ENCODE measurements around the gene PCK2. TPM values are rescaled to one million over a fixed set of nuclear protein-coding genes. Genes with fewer than 3 reads are reported as not detected.
"Not testable (repeated sequence)": the region's sequence is repeated elsewhere in the genome, so short reads cannot be mapped to it uniquely, and the experiment has no call there.

PCK2 gene
- total RNA-seq, 1 experiment from 2014 or later = 5.1 TPM

DNA sequence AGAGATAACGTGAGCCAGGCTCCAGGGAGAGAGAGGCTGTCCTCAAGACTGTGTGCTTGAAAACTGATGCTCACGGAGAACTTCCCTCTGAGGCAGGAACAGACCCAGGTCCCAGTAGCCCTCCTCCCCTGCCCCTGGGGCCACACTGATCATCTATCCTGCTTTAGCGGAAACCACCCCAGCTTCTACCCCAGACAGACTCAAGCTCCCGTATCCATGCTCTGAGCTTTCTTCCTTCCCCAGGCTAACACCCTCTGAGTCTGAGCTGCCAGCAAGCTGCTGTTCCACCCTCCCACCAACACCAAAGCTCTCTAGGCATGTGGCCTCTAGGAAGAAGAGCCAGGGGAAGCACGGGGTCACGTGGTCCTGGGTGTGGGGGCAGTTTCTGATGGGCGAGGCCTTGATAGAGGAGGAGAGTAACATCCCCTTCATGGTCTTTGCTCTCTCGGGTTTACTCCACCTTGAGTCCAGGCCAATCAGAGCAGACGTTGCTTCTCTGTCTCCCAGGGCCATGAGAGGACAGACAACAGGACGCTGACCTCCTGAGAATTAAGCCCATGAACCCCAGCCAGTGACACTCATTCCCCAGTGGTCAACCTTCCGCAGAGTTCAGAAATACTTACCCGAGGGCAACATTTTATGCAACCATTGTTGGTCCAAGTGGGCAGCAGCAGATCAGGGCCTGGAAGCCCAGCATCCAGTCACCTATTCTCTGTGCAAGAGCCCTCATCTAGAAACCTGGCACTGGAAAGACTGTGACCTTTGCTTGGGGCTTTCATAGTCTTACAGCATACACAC, 1.4 kb downstream of the PCK2 start:
- peak; percentile 11 for DNase-seq (ENCODE audit: low read depth)

DNA sequence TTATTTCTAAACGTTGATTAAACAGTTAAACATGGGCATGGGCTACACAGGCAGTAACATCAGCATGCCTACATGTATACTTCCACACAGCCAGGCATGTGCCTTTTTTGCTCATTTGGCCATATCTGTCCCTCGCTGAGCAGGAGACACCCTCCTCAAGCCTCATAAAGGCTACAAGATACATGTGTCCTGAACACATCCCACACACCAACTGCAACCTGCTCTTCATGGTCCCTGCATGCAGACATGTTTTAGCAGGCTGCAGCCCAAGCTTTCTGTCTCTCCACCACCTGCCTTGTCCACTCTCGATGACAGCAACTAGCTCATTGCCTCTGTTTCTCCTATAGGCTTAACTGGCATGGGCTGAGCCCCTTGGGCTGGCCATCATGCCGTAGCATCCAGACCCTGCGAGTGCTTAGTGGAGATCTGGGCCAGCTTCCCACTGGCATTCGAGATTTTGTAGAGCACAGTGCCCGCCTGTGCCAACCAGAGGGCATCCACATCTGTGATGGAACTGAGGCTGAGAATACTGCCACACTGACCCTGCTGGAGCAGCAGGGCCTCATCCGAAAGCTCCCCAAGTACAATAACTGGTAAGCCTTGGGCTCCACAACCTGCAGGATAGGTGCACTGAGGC, 2.6 kb downstream of the PCK2 start:
- DNase-seq (ENCODE audit: low read depth) = no peak

DNA sequence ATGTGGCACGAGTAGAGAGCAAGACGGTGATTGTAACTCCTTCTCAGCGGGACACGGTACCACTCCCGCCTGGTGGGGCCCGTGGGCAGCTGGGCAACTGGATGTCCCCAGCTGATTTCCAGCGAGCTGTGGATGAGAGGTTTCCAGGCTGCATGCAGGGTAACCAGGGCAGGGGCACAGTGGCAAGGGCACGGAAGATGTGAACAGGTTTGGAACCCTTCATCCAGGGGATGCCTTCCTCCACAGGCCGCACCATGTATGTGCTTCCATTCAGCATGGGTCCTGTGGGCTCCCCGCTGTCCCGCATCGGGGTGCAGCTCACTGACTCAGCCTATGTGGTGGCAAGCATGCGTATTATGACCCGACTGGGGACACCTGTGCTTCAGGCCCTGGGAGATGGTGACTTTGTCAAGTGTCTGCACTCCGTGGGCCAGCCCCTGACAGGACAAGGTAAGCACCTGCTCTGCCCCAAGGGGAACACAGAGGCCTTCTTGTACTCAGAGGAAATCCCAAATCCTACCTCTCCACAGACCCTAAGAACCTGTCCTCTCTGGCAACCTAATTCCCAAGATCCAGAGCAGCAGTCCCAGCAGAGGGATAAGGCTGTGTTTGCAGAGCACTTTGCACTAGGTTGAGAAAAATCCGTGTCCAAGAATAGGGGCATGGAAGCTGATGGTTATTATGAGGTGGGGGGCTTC, 4.3 kb downstream of the PCK2 start:
- no peak for DNase-seq (ENCODE audit: low read depth)

DNA sequence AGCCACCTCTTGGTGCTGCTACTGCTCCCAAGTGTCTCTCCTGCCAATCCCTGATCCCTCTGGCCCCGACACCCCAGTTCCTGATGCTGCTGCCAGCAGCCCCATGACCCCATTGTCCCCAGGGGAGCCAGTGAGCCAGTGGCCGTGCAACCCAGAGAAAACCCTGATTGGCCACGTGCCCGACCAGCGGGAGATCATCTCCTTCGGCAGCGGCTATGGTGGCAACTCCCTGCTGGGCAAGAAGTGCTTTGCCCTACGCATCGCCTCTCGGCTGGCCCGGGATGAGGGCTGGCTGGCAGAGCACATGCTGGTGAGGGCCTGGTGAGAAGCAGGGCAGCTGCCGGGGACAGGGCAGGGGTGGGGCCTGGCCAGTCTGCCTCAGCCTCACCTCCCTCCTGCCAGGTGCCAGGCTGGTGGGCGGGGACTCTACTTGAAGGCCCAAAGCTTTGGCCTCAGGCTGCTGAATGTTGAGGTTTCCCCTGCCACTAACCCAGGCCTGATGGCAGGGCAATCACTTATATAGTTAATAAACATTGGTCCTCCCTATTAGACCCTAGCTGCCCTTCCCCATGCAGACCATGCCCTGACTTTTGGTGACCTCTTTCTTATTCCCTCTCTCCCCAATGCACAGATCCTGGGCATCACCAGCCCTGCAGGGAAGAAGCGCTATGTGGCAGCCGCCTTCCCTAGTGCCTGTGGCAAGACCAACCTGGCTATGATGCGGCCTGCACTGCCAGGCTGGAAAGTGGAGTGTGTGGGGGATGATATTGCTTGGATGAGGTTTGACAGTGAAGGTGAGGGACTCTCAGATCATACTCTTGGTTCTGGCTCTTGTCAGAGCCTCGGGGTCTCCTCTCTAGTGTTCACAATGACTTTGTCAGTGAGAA, 5.1 kb downstream of the PCK2 start:
- no peak for DNase-seq (ENCODE audit: low read depth)

DNA sequence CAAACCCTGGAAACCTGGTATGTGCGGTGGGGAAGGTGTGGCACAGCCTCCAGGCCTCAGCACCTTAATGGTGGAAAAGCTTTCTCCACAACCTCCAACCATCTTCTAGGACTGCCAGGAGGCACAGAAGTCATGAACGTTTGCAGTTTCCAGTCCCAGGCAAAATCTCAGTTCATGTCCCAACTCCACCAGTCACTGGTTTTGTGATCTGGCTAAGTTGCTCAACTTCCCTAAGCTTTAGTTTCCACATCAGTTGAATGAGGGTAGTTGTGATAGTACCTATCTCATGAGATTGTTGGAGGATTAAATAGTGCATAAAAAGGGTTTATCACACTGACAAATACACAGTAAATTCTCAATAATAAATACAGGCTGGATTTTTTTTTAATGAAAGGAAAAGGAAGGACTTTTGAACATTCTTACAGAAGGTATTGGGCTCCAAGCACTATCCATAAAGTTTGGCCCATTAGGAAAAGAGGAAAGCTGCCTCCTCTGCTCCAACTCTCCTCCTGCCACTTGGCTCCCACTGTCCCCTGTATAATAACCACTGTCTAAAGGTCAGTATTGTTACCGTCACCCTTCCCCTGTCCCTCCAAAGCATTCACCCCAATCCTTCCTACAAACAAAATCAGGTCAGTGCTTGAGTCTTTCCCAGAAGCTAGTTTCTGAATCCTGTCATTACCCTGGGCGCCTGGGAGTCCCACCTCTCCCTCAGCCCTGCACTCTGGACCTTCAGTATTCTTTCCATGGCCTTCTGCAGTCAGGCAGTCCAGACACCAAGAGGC, 6.3 kb downstream of the PCK2 start:
- no peak for DNase-seq (ENCODE audit: low read depth)

DNA sequence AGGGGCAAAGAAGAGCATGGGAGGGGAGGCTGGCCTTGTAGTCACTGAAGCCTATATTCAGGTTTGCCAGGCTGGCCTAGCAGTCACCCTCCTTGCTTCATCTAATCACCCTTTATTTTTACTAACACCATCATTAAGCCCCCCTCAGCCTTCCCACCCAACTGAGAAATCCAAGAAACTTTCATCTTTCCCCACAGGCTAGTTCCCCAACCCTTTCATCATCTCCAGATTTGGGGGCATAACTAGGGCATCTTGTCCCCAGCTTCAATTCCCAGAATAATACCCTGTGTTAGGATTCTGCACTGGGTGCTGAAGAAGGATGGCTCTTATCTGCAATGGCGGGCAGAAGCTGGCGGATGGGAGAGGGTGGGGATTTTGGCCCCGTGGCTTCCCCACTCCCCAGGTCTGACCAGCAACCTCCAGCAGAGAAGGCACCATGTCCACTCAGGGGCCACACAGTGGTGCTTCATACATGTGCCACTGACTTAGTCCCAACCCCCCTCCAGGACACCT, 6.9 kb downstream of the PCK2 start:
- DNase-seq (ENCODE audit: low read depth) = no peak

DNA sequence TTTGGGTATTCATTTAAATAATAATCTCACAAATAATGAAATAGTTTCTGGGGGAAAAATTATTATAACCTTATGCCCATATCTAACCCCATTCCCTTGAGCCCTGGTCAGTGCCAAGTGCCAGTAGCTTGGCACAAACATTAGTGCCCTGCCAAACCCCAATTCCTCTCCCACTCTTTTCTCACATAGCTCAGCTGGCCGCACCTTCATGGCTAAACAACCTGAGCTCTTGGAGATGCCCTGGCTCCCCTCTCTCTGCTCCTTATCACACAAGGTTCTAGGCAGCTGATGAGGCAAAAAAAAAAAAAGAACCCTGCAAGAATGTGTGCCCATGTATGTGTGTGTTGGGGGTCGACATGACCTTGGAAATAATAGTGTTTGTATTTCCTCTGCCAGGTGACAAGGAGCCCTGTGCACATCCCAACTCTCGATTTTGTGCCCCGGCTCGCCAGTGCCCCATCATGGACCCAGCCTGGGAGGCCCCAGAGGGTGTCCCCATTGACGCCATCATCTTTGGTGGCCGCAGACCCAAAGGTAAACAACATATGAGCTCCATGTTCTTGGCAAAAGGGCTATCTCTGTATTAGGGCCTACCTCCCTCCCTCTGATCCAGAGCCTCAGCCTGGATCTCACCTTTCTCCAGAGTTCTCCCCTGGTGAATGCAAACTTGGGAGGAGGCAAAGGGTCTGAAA, 8.4 kb downstream of the PCK2 start:
- DNase-seq (ENCODE audit: low read depth) = no peak

DNA sequence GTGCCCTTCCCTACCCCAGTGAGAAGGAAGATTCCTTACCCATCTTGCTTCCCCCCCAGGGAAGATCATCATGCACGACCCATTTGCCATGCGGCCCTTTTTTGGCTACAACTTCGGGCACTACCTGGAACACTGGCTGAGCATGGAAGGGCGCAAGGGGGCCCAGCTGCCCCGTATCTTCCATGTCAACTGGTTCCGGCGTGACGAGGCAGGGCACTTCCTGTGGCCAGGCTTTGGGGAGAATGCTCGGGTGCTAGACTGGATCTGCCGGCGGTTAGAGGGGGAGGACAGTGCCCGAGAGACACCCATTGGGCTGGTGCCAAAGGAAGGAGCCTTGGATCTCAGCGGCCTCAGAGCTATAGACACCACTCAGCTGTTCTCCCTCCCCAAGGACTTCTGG, 9.3 kb downstream of the PCK2 start:
- DNase-seq (ENCODE audit: low read depth) = no peak

DNA sequence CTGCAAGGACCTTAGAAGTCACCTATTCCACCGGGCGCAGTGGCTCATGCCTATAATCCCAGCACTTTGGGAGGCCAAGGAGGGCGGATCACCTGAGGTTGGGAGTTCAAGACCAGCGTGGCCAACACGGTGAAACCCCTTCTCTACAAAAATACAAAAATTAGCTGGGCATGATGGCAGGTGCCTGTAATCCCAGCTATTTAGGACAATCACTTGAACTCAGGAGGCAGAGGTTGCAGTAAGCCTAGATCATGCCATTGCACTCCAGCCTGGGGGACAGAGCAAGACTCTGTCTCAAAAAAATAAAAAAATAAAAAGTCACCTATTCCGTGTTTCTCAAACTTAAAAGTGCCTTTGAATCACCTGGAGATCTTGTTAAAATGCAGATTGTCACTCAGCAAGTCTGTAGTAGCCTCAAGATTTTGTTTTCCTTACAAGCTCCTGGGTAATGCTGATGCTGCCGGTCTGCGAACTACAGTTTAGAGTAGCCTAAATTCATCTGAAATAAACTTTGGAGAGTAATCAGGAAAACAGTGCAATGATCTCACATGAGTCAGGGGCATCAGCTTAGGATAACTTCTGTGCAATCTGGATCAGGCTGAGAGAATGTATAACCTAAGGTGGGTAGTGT, 11.6 kb downstream of the PCK2 start:
- not testable (repeated sequence) for DNase-seq (ENCODE audit: low read depth)

DNA sequence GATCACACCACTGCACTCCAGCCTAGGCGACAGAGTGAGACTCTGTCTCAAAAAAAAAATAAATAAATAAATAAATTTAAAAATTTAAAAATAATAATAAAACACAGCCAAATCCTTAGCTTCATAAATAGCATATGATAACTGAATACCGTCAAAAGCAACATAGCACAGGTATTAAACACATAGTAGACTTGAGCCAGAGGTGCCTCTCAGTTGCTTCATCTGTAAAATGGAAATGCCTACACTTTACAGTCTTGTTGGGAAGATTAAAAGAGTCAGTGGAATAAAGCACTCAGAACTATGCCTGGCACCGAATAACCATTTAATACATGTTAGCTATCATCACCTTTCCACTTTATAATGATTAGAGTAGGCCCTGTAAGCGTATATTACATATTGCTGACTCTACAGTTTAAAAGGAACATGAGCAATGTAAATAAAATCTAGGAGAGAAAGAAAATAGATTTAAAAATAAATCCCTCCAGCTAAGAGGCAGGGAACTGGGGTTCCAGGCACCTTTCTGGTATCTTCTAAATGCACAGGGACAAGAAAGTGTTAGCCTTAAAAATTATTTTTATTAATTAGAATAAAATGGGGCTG, 12.7 kb downstream of the PCK2 start:
- no peak for DNase-seq (ENCODE audit: low read depth)

DNA sequence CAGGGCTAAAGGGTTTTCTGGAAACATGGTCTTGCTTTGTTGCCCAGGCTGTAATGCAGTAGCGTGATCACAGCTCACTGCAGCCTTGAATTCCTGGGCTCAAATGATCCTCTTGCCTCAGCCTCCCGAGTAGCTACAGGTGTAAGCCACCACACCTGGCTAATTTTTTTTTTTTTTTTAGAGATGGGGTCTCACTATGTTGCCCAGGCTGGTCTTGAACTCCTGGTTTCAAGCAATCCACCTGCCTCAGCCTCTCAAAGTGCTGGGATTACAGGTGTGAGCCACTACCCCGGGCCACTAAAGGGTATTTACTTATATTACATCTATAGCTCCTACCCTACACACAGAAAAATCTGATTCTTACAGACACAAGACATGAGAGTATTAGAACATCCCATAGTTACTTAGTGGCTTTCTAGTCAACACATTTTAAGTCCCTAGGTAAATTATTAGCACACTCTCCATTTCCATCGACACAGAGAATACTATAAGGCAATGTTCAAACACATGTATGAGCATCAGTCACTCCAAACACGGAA, 14.3 kb downstream of the PCK2 start:
- DNase-seq (ENCODE audit: low read depth) = no peak

DNA sequence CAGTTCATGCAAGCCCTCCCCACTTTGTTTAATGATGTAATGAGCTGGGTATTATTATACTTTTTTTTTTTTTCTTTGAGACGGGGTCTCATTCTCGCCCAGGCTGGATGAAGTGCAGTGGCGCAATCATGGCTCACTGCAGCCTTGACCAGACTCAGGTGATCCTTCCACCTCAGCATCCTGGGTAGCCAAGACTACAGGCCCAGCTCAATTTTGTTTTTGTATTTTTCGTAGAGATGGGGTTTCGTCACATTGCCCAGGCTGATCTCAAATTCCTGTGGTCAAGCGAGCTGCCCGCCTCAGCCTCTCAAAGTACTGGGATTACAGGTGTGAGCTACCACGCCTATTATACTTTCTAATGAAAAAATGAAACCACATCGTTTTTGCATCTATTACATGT, 15.9 kb downstream of the PCK2 start:
- no peak for DNase-seq (ENCODE audit: low read depth)

DNA sequence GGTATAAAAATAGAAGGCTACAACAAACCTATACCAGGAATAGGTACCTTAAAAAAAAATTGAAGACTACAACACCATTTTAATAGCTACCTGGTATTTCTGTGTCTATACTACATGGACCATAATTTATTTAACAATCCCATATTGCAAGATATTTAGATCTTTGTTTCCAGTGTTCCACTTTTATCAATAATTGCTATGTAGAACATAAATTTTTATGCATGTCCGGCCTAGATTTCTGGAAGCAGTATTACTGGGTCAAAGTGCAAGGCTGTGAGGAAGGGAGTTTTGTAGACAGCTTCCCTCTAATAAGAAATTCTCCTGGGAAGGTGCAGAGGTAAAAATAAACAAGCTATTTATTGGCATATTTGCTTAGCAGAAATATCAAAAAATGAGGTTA, 16.4 kb downstream of the PCK2 start:
- DNase-seq (ENCODE audit: low read depth) = no peak

DNA sequence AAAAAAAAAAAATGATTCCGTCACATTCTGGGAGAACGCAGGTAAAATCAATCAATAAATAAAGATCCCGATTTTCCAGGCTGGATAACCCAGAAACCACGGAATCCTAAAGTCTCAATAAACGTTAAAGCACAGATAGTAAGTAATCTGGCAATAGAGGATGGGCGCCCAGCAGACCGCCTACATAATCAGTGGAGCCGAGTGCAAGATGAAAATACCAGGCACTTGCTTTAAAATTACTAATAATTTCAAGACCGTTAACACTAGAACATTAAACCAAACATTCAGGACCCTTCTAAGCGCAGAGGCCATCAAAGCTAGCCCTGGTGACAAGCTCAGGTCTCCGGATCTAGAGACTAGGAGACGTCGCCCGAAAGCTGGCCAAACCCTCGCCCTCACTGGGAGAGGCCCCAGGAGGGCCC, 19.3 kb downstream of the PCK2 start:
- no peak for DNase-seq (ENCODE audit: low read depth)

DNA sequence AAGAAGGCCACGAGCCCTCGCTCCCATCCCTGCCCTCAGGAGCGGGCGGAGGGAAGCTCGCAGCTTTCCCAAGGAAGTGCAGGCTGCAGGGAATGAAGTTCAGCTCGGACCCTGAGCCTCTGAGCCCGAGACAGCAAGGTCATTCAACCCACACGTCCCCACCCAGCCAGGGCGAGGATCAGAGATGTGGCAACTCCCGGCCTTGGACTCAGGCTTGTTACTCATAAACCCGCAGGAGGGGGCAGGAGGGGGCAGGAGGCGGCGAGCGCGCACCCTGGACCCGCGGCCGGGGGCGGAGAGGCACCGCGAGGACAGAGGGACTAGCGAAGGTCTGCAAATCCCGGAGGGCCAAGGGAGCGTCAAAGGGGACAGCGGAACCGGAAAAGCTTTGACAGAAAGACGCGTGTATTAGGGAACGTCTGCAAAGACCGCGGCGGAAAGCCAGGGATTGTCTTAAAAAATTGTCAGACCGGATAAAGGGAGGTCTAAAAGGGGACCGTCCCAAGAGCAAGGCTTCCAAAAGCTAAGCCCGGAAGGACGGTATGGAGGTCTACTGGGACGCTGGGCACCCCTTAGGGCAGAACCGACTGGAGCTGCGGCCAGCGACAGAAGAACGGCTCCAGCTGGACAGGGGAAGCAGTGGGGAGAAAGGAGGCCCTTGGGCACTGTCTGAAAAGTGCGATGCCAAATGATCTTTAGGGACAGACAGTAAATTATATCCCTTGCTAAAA, 19.9 kb downstream of the PCK2 start:
- peak; percentile 91 for DNase-seq (ENCODE audit: low read depth)

DNA sequence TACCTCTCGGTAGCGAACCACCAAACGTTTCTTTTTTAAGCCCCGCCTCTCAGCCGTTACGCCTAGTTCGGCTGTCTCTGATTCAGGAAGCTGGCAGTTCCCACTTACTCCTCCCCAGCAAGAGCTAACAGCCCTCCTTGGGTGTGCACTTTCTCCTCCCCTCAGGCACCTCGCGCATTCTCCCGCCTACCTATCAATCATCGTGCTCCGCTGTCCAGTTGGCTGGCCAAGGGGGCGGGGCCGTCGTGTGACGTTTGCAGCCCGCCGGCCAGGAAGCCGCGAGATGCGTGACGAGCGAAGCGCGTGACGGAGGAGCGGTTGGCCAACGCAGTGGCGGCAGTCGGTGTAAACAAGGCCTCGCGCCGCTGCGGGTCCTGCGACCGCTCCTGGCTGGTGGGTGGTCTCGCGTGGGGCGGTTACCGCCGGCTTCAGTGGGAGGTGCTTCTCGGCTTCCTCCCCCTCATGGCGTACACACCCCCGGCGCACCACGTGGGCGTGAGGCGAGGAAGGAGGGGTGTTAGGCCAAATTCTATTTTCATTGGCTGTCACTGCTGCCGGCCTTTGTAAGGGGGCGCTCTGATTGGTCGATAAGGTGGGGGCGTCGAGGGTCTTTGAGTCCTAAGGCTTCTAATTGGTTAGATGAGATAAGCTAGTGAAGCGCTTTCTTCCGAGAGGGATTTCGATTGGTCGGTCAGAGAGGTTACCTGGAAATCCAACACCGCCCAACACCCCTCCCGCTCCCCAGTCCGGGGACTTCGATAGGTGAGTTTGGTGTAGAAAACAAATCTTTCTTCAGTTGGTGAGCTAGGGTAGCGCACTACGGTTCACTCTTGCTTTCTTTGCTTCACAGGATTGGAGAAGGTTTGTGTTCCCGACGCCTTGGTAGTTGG, 20.7 kb downstream of the PCK2 start, which contains the start of the genes DCAF11 and NRL:
Gene DCAF11, plus strand, starts transcription at position 246 of the 890 bp plus-strand sequence. CDS start 818 bp downstream, outside the sequence.
Gene NRL, minus strand, starts transcription at position 418 of the 890 bp plus-strand sequence. CDS start 32,101 bp downstream, outside the sequence.
- DNase-seq (ENCODE audit: low read depth) = peak; percentile 100
